ENCODE measurements around the gene WDR83.
"Not testable (repeated sequence)": the region's sequence is repeated elsewhere in the genome, so short reads cannot be mapped to it uniquely, and the experiment has no call there.

WDR83 gene

GRCh38 chr19:12666265-12667048, at the start of gene WDR83, which contains the start of gene MAN2B1:
TSS of gene WDR83 (plus strand) at chr19:12666807. CDS start at chr19:12669791, 2,984 bp downstream.
TSS of gene MAN2B1 (minus strand) at chr19:12666742. CDS start at chr19:12666701, 41 bp downstream.
- DNase-seq, result peak; percentile 63

- DNase-seq, result no peak
Observed at GRCh38 chr19:12617646-12618045, 49.0 kb upstream of the WDR83 start.

- not testable (repeated sequence) for DNase-seq
Observed at GRCh38 chr19:12621253-12622024, 45.2 kb upstream of the WDR83 start.

GRCh38 chr19:12623361-12624031, 43.1 kb upstream of the WDR83 start:
- no peak for DNase-seq

- DNase-seq, result no peak
Observed at GRCh38 chr19:12626958-12627357, 39.6 kb upstream of the WDR83 start.

- DNase-seq, result no peak
Observed at GRCh38 chr19:12628040-12629022, 38.3 kb upstream of the WDR83 start.

GRCh38 chr19:12629215-12629614, 37.4 kb upstream of the WDR83 start:
- no peak for DNase-seq

GRCh38 chr19:12636631-12637030, 30.0 kb upstream of the WDR83 start:
- DNase-seq, result no peak

- no peak for DNase-seq
Observed at GRCh38 chr19:12638611-12639182, 27.9 kb upstream of the WDR83 start.

GRCh38 chr19:12639901-12640613, 26.6 kb upstream of the WDR83 start:
- DNase-seq, result no peak

GRCh38 chr19:12641456-12641855, 25.2 kb upstream of the WDR83 start:
- DNase-seq, result no peak

GRCh38 chr19:12642506-12642905, 24.1 kb upstream of the WDR83 start:
- no peak for DNase-seq

- not testable (repeated sequence) for DNase-seq
Observed at GRCh38 chr19:12643716-12644115, 22.9 kb upstream of the WDR83 start.

GRCh38 chr19:12646551-12646950, 20.1 kb upstream of the WDR83 start:
- no peak for DNase-seq

GRCh38 chr19:12647047-12647446, 19.6 kb upstream of the WDR83 start:
- no peak for DNase-seq

- DNase-seq, result no peak
Observed at GRCh38 chr19:12647490-12648071, 19.0 kb upstream of the WDR83 start.

GRCh38 chr19:12648088-12648487, 18.5 kb upstream of the WDR83 start:
- no peak for DNase-seq

- DNase-seq, result no peak
Observed at GRCh38 chr19:12649941-12650340, 16.7 kb upstream of the WDR83 start.

- no peak for DNase-seq
Observed at GRCh38 chr19:12652219-12652618, 14.4 kb upstream of the WDR83 start.

- no peak for DNase-seq
Observed at GRCh38 chr19:12655546-12655945, 11.1 kb upstream of the WDR83 start.

Measured in NCI-H510A (cell line).